Brain microvascular endothelial cell (primary cell): Measurements from ENCODE around the gene ARFIP1.
"Not testable (repeated sequence)": the region's sequence is repeated elsewhere in the genome, so short reads cannot be mapped to it uniquely, and the experiment has no call there.

Experiments used
- DNase-seq: peaks from one replicate; pipeline ENCODE4 v3.0.0-alpha.2; 2020
- H3K27ac ChIP-seq: fragments of 250-450 bp; sonication (Bioruptor Pico); 2 replicates; pipeline ENCODE4 v1.5.1; 2020; ENCODE audit warnings: mild to moderate bottlenecking, moderate library complexity
- H3K27me3 ChIP-seq: fragments of 250-450 bp; sonication (Bioruptor Pico); replicated peaks from 2 replicates; pipeline ENCODE4 v1.5.1; 2020; ENCODE audit warnings: mild to moderate bottlenecking
- H3K36me3 ChIP-seq: fragments of 250-450 bp; sonication (Bioruptor Pico); replicated peaks from 2 replicates; pipeline ENCODE4 v1.5.1; 2020; ENCODE audit warnings: mild to moderate bottlenecking
- H3K4me3 ChIP-seq: 2 replicates; pipeline ENCODE4 v1.5.1; 2011; ENCODE audit warnings: low read depth, mild to moderate bottlenecking, control low read depth, low read length, moderate library complexity
- in situ Hi-C: cut with HindIII; loops from 2 replicates; pipeline ENCODE4 v1.10.0; 2017; ENCODE audit warnings: low sequenced_read_pairs, low pct_ligation_motif_present
- TF ChIP-seq, protein P1 (sequence below): IDR thresholded peaks from 2 replicates; pipeline ENCODE4 v1.5.1; 2011; ENCODE audit warnings: low read depth, mild to moderate bottlenecking, moderate library complexity, low read length, control low read depth, inconsistent platforms; ENCODE audit errors: missing control alignments

The ARFIP1 gene

GRCh38 chr4:152849350-152849749 is 69.6 kb downstream of the ARFIP1 start:
- H3K27me3 ChIP-seq, result no peaks in the 10 kb centered on the region
- TF ChIP-seq, protein P1, sequence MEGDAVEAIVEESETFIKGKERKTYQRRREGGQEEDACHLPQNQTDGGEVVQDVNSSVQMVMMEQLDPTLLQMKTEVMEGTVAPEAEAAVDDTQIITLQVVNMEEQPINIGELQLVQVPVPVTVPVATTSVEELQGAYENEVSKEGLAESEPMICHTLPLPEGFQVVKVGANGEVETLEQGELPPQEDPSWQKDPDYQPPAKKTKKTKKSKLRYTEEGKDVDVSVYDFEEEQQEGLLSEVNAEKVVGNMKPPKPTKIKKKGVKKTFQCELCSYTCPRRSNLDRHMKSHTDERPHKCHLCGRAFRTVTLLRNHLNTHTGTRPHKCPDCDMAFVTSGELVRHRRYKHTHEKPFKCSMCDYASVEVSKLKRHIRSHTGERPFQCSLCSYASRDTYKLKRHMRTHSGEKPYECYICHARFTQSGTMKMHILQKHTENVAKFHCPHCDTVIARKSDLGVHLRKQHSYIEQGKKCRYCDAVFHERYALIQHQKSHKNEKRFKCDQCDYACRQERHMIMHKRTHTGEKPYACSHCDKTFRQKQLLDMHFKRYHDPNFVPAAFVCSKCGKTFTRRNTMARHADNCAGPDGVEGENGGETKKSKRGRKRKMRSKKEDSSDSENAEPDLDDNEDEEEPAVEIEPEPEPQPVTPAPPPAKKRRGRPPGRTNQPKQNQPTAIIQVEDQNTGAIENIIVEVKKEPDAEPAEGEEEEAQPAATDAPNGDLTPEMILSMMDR, result no peak
- DNase-seq, result no peak
- H3K36me3 ChIP-seq, result no peaks in the 10 kb centered on the region
- H3K27ac ChIP-seq, result no peak overlapping the region
- no peak overlapping the region for H3K4me3 ChIP-seq
- in situ Hi-C loops, result no loop called here

DNA sequence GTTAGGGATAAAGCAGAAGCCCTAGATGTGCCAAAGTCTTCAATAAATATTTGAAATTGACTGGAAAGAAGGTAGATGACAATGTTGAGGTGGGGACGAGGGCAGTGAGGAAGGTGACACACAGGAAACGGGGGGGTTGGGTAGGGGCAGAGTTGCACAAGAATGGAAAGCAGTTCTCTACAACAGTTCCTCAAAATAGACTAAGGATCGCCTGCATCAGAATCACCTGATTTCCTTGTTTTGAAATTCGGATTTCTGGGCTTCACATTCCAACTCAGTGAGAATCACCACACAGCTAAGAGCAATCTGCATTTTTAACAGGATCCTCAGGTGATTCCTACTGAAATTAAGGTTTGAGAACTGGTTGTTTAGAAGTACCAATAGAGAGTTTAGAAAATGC is 70.6 kb downstream of the ARFIP1 start:
- H3K27ac ChIP-seq, result no peak overlapping the region

GRCh38 chr4:152851226-152851625 is 71.5 kb downstream of the ARFIP1 start:
- H3K36me3 ChIP-seq, result no peaks in the 10 kb centered on the region
- in situ Hi-C loops, result no loop called here
- no peak overlapping the region for H3K4me3 ChIP-seq
- no peaks in the 10 kb centered on the region for H3K27me3 ChIP-seq
- H3K27ac ChIP-seq, result no peak overlapping the region
- TF ChIP-seq, protein P1, result no peak
- no peak for DNase-seq

More for the DNA sequence above, 70.6 kb downstream of the ARFIP1 start:
- Histone ChIP-seq H3K36me3 (no peaks in the 10 kb centered on the region), H3K4me3 (no peak overlapping the region), H3K27me3 (no peaks in the 10 kb centered on the region)
- peak; percentile 19 for DNase-seq
- TF ChIP-seq, protein P1, result no peak
- in situ Hi-C loops, result no loop called here

DNA sequence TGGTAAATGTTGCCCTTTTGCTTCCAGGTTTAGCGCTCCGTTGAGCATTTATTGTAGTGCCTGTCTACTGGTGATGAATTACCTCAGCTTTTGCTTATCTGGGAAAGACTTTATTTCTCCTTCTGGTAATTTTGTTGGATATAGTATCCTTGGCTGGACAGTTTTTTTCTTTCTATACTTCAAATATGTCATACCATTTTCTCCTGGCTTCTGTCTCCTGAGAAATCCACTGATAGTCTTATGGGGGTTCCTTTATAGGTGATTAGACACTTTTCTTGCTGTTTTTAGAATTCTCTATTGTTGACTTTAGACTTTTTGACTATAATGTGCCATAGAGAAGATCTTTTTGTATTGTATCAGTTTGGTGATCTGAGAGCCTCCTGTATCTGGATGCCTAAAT is 73.5 kb downstream of the ARFIP1 start:
- no peak for DNase-seq
- TF ChIP-seq, protein P1, result no peak
- in situ Hi-C loops, result no loop called here
- H3K27me3 ChIP-seq, result no peaks in the 10 kb centered on the region
- no peak overlapping the region for H3K4me3 ChIP-seq
- no peaks in the 10 kb centered on the region for H3K36me3 ChIP-seq
- no peak overlapping the region for H3K27ac ChIP-seq

DNA sequence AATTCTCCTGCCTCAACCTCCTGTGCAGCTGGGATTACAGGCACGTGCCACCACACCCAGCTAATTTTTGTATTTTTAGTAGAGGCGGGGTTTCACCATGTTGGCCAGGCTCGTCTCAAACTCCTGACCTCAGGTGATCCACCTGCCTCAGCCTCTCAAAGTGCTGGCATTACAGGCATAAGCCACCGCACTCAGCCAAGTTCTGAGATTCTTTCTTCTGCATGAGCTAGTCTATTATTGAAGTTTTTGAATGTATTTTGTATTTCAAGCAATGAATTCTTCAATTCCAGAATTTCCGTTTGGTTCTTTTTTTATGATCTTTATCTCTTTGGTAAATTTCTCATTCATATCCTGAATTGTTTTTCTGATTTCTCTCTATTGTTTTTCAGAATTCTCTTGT is 74.3 kb downstream of the ARFIP1 start:
- in situ Hi-C loops, DNase-seq: not testable (repeated sequence)

DNA sequence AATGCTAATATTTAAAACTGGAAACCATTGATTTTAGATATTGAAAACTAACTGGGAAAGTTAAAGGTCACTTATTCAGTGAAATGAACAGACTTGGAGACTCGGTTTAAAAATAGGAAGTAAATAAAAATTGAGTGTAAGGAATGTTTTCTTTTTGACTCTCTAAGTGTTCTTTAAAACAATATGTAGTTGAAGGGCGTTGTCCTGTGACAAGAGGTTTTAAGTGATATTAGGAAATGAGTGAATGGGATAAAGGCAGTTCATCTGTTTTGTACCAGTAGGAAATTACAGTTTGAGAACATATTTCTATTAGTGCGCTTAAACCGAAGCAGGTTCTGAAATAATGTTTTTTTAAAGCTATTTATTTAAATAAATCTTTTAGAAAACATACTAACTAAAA is 77.2 kb downstream of the ARFIP1 start:
- no peak overlapping the region for H3K4me3 ChIP-seq
- TF ChIP-seq, protein P1, result no peak
- H3K36me3 ChIP-seq, result no peaks in the 10 kb centered on the region
- in situ Hi-C loops, result no loop called here
- H3K27me3 ChIP-seq, result no peaks in the 10 kb centered on the region
- DNase-seq, result no peak
- no peak overlapping the region for H3K27ac ChIP-seq

More for the DNA sequence above, 74.3 kb downstream of the ARFIP1 start:
- not testable (repeated sequence) for H3K4me3 ChIP-seq, H3K27ac ChIP-seq, H3K36me3 ChIP-seq, H3K27me3 ChIP-seq
